Panc1 (cell line): ENCODE measurements around the gene RAB23. TPM values are rescaled to one million over a fixed set of nuclear protein-coding genes. Genes with fewer than 3 reads are reported as not detected.

Experiments
- ATAC-seq: fragments of 200-7000 bp; cut with Tn5 transposase; 2 replicates; pipeline ENCODE4 v1.9.1; 2020; ENCODE audit warnings: mild to moderate bottlenecking, moderate library complexity
- BruUV-seq: library from RNA; stranded (reverse); fragments of 400-500 nt; replicated peaks from 2 replicates; lab custom pipeline; 2021; lab: Mats Ljungman, UMichigan
- CTCF ChIA-PET: fragments of 300-600 bp; sonication (Branson Sonifier 250); formaldehyde crosslinking; loops from one replicate; lab custom pipeline; 2022; ENCODE audit warnings: antibody characterized with exemption; lab: Charles Lee
- POLR2A ChIA-PET: fragments of 300-600 bp; sonication (Branson Sonifier 250); formaldehyde crosslinking; loops from one replicate; lab custom pipeline; 2022; ENCODE audit warnings: antibody characterized with exemption; lab: Charles Lee
- DNase-seq: peaks from one replicate; pipeline ENCODE4 v3.0.0-alpha.2; 2010; ENCODE audit warnings: low read depth, low spot score
- H3K27ac ChIP-seq: 2 replicates; pipeline ENCODE4 v1.5.1; 2011; ENCODE audit warnings: mild to moderate bottlenecking, low read length, inconsistent platforms
- H3K27me3 ChIP-seq: fragments of 200-500 bp; sonication (Bioruptor generic); 2 replicates; pipeline ENCODE4 v1.6.0; 2014; ENCODE audit warnings: low read length, inconsistent platforms; ENCODE audit not compliant: control insufficient read depth, insufficient read depth
- H3K36me3 ChIP-seq: fragments of 200-500 bp; sonication (Bioruptor generic); 2 replicates; pipeline ENCODE4 v1.5.1; 2014; ENCODE audit warnings: inconsistent platforms, mild to moderate bottlenecking, low read length, moderate library complexity; ENCODE audit not compliant: control insufficient read depth, insufficient read depth
- H3K4me1 ChIP-seq: 2 replicates; pipeline ENCODE4 v1.5.1; 2011; ENCODE audit warnings: inconsistent platforms, mild to moderate bottlenecking, low read length, moderate library complexity; ENCODE audit not compliant: control insufficient read depth, insufficient read depth
- H3K4me3 ChIP-seq, 2 experiments: 2 replicates each; pipeline ENCODE4 v1.5.1; 2011 to 2012; ENCODE audit warnings: low read depth in 2 of 2, low read length in 2 of 2, mild to moderate bottlenecking in 2 of 2, inconsistent platforms in 1 of 2, moderate library complexity in 1 of 2
- H3K9me3 ChIP-seq: fragments of 200-500 bp; sonication (Bioruptor generic); 2 replicates; pipeline ENCODE4 v1.5.1; 2014; ENCODE audit warnings: low read depth, mild to moderate bottlenecking, inconsistent platforms, low read length, moderate library complexity; ENCODE audit not compliant: control insufficient read depth, insufficient read depth
- CTCF ChIP-seq: fragments of 450-650 bp; IDR thresholded peaks from 2 replicates; pipeline ENCODE4 v1.5.1; 2017; ENCODE audit warnings: mild to moderate bottlenecking
- POLR2AphosphoS5 ChIP-seq: IDR thresholded peaks from 2 replicates; pipeline ENCODE4 v1.6.1; 2012; ENCODE audit warnings: mild to moderate bottlenecking, low read depth, low read length, moderate library complexity
- SIN3A ChIP-seq: IDR thresholded peaks from 2 replicates; pipeline ENCODE4 v1.6.1; 2012; ENCODE audit warnings: low read depth, mild to moderate bottlenecking, low read length, moderate library complexity, borderline replicate concordance; ENCODE audit not compliant: insufficient read depth
- TCF7L2 ChIP-seq: IDR thresholded peaks from 2 replicates; pipeline ENCODE4 v1.6.1; 2011; ENCODE audit warnings: mild to moderate bottlenecking, low read depth, low read length, inconsistent platforms
- in situ Hi-C: cut with HindIII; loops from 2 replicates; pipeline ENCODE4 v1.10.0; 2016; ENCODE audit warnings: low sequenced_read_pairs, low pct_unique_long_range_greater_than_20kb
- intact Hi-C: fragments of 100-400 bp; cut with micrococcal nuclease; formaldehyde crosslinking; loops from one replicate; pipeline ENCODE4 v1.10.0; 2022; ENCODE audit not compliant: unreplicated experiment
- total RNA-seq: library from RNA; stranded (reverse); gene quantifications from one replicate; pipeline ENCODE4 v1.2.1, GENCODE V29; 2021; ENCODE audit not compliant: unreplicated experiment
- TF ChIP-seq, protein P1 (sequence below), 2 experiments: IDR thresholded peaks; 2 replicates each; pipeline ENCODE4 v1.6.1; 2011 to 2012; ENCODE audit warnings: low read depth in 2 of 2, control low read depth in 1 of 2, low read length in 1 of 2, mild to moderate bottlenecking in 1 of 2, moderate library complexity in 1 of 2; ENCODE audit not compliant: insufficient read depth in 1 of 2

RAB23 gene
- total RNA-seq, 1 experiment from 2014 or later = 25.5 TPM

DNA sequence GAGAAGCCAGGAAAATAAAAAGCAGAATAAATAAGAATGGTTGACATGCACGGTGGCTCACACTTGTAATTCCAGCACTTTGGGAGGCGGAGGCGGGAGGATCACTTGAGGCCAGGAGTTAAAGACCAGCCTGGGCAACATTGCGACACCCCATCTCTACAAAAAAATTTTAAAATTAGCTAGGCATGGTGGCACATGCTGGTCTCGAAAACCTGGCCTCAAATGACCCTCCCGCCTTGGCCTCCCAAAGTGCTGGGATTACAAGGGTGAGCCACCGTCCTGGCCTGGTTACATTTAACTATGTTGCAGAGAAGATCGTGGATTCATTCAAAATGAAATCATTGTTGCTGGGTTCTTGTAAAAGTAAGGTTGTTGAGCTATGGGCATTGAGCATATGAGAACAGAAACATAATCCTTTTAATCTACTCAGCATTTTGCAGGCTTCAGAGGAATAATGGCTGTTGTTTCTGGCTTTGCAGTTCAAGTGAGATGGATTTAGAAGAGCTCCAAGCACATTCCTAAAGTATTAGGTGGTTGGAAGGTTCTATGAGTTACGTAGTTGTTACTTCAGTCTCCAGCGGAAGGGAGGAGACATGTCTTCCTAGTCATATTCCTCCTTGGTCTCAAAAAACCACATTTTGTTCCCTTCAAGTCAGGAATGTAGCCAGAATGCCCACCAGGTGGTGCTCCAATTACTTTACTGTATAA, 45.6 kb upstream of the RAB23 start:
- BruUV-seq = no TSS peak
- TF ChIP-seq CTCF = peak; percentile 68; the same call in 1 of the 2 replicates
- no peak for TF ChIP-seq POLR2AphosphoS5
- intact Hi-C loops = loop anchor here (1.0 kb wide), 1 partner anchor 49 kb away; no protein-coding TSS in a partner anchor
- in situ Hi-C loops = no loop called here
- ATAC-seq (peak; percentile 91), DNase-seq (peak; percentile 67)
- Histone ChIP-seq H3K27me3 (no peaks in the 10 kb centered on the region), H3K36me3 (no peaks in the 10 kb centered on the region), H3K27ac (peak overlapping the region; percentile 52; the same call in 1 of the 2 replicates), H3K4me3 (no peak overlapping the region), H3K9me3 (no peaks in the 10 kb centered on the region), H3K4me1 (no peaks in the 10 kb centered on the region; the same call in 1 of the 2 replicates)
- CTCF ChIA-PET = no interaction called here
- POLR2A ChIA-PET = interaction anchor here (0.6 kb wide), 1 partner anchor 9 kb away, joined by 4 read pairs; no protein-coding TSS in a partner anchor

DNA sequence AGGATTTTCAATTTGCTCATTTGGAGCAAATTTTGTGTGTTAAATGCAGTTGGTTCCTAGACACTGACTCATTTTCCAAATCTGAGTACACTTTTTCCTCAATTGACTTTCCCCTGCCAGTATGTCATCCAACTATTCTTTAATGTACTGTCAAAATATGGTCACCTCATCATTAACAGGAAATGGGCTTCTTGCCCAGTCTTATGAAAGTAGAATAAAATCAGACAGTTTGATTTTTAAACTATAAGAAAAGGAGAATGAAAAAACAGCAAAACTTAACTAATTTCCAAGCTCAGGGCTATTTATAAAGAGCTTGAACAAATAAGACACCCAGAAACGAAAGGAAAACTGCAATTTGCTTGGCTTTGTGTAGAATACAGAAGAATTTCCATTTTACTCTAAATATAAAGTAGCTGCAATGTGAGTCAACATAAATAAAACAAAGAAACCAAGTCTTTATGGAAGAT, 43.7 kb upstream of the RAB23 start:
- Histone ChIP-seq H3K4me1 (no peaks in the 10 kb centered on the region; the same call in 1 of the 2 replicates), H3K9me3 (no peaks in the 10 kb centered on the region), H3K36me3 (no peaks in the 10 kb centered on the region), H3K27me3 (no peaks in the 10 kb centered on the region), H3K4me3 (no peak overlapping the region), H3K27ac (no peak overlapping the region)
- ATAC-seq (no peak), DNase-seq (no peak)
- intact Hi-C loops (no loop called here), in situ Hi-C loops (no loop called here)
- BruUV-seq = no TSS peak
- ChIA-PET POLR2A (no interaction called here), CTCF (no interaction called here)
- TF ChIP-seq, protein P1, sequence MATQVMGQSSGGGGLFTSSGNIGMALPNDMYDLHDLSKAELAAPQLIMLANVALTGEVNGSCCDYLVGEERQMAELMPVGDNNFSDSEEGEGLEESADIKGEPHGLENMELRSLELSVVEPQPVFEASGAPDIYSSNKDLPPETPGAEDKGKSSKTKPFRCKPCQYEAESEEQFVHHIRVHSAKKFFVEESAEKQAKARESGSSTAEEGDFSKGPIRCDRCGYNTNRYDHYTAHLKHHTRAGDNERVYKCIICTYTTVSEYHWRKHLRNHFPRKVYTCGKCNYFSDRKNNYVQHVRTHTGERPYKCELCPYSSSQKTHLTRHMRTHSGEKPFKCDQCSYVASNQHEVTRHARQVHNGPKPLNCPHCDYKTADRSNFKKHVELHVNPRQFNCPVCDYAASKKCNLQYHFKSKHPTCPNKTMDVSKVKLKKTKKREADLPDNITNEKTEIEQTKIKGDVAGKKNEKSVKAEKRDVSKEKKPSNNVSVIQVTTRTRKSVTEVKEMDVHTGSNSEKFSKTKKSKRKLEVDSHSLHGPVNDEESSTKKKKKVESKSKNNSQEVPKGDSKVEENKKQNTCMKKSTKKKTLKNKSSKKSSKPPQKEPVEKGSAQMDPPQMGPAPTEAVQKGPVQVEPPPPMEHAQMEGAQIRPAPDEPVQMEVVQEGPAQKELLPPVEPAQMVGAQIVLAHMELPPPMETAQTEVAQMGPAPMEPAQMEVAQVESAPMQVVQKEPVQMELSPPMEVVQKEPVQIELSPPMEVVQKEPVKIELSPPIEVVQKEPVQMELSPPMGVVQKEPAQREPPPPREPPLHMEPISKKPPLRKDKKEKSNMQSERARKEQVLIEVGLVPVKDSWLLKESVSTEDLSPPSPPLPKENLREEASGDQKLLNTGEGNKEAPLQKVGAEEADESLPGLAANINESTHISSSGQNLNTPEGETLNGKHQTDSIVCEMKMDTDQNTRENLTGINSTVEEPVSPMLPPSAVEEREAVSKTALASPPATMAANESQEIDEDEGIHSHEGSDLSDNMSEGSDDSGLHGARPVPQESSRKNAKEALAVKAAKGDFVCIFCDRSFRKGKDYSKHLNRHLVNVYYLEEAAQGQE (IDR thresholded peaks at IDR 0.05; ENCODE audit: insufficient read depth in 1 of 2, low read depth in 2 of 2, low read length in 1 of 2) = no peak
- TF ChIP-seq SIN3A (no peak), TCF7L2 (no peak), CTCF (no peak), POLR2AphosphoS5 (no peak)
